ENCODE measurements around the gene PABPC1L. TPM values are rescaled to one million over a fixed set of nuclear protein-coding genes. Genes with fewer than 3 reads are reported as not detected.
"Not testable (repeated sequence)": the region's sequence is repeated elsewhere in the genome, so short reads cannot be mapped to it uniquely, and the experiment has no call there.

PABPC1L gene
- polyA plus RNA-seq, 4 donors = 7.0 to 28.4 (median 9.6) TPM

DNA sequence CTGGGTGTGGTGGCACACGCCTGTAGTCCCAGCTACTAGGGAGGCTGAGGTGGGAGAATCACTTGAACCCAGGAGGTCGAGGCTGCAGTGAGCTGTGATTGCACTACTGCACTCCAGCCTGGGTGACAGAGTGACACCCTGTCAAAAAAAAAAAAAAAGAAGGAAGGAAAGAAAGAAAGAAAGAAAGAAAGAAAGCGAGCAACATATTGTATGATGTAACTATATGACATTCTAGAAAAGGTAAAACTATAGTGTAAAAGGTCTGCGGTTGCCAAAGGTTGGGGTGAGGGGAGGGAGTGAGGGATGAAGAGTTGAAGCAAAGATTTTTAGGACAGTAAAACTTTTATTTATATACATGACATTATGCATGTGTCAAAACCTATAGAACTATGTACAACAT is 27.5 kb upstream of the PABPC1L start:
- H3K4me1 ChIP-seq (ENCODE audit: control insufficient read depth in 3 of 3, insufficient read depth in 2 of 3, low read depth in 1 of 3, low read length in 2 of 3); DNase-seq; H3K27me3 ChIP-seq (ENCODE audit: control insufficient read depth in 3 of 3, insufficient read depth in 3 of 3, low read length in 3 of 3); FAIRE-seq; H3K4me3 ChIP-seq (ENCODE audit: low read depth in 1 of 3, low read length in 3 of 3); H3K36me3 ChIP-seq (ENCODE audit: control insufficient read depth in 3 of 3, insufficient read depth in 2 of 3, low read depth in 1 of 3, low read length in 3 of 3); H3K9me3 ChIP-seq (ENCODE audit: control insufficient read depth in 2 of 2, insufficient read depth in 1 of 2, low read depth in 1 of 2, low read length in 1 of 2); H3K27ac ChIP-seq (ENCODE audit: low read depth in 1 of 3, low read length in 2 of 3): not testable (repeated sequence)
- 87 to 93% (median 90%) methylated on average over 4 of the region's 4 CpGs for WGBS, 3 donors

DNA sequence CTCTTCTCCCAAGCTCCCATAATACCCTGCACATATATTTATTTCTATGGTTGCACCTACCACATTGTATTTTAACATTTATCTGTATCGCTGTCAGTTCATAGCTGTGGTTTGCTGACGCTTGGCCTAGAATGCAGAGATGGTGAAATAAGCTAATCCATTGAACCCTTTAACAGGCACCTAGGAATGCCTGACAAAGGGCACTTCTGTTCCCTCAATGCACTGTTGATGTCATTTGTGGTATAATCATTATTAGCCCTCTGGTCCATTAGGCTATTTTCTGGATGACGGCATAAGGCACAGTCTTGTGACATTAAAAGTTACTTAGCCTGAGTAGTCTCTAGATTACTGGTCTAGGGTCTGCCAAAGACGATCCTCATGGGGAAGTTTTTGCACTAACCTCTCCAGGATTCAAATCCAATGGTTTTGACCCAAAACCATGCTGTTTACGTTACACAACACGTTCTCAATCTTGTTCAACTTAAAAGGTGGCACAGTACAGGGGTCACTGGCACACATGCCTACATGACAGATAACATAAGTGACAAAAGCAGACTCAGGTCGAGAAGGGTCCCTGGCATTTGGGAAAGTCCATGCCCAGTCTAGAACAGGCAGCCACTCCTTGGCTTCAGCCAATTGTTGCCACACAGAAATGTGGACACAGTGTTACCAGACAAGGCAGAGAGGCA is 26.5 kb upstream of the PABPC1L start:
- Histone ChIP-seq H3K4me3 (ENCODE audit: low read depth in 1 of 3, low read length in 3 of 3) (no peak overlapping the region), H3K36me3 (ENCODE audit: control insufficient read depth in 3 of 3, insufficient read depth in 2 of 3, low read depth in 1 of 3, low read length in 3 of 3) (no peaks in the 10 kb centered on the region), H3K27me3 (ENCODE audit: control insufficient read depth in 3 of 3, insufficient read depth in 3 of 3, low read length in 3 of 3) (no peaks in the 10 kb centered on the region), H3K9me3 (ENCODE audit: control insufficient read depth in 2 of 2, insufficient read depth in 1 of 2, low read depth in 1 of 2, low read length in 1 of 2) (no peaks in the 10 kb centered on the region), H3K4me1 (ENCODE audit: control insufficient read depth in 3 of 3, insufficient read depth in 2 of 3, low read depth in 1 of 3, low read length in 2 of 3) (peaks cover 2 to 6% (median 2%) of the 10 kb centered on the region in 3 donors), H3K27ac (ENCODE audit: low read depth in 1 of 3, low read length in 2 of 3) (no peak overlapping the region)
- FAIRE-seq (no peak), DNase-seq (no peak)
- WGBS, 3 donors = 86 to 92% (median 90%) methylated on average over 7 of the region's 7 CpGs

DNA sequence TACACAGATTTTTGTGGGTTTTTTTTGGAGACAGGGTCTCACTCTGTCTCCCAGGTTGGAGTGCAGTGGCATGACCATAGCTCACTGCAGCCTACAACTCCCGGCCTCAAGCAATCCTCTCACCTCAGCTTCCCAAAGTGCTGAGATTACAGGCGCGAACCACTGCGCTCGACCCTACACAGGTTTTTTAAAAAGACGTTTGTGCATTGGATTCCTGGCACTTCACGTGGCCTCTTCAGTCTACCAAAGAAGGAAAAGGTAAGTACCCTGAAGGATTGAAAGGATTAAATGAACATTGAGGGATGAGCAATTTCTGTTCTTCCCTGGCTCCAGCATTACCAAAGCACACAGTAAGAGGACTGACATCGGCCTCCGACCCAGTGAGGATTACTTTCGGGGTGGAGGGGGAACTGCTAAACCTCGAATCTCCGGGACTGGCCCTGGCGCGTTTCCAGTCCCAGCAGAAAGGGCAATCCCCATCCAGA is 24.9 kb upstream of the PABPC1L start:
- H3K9me3 ChIP-seq (ENCODE audit: control insufficient read depth in 2 of 2, insufficient read depth in 1 of 2, low read depth in 1 of 2, low read length in 1 of 2) = no peaks in the 10 kb centered on the region
- H3K27me3 ChIP-seq (ENCODE audit: control insufficient read depth in 3 of 3, insufficient read depth in 3 of 3, low read length in 3 of 3) = no peaks in the 10 kb centered on the region
- peaks cover 2 to 6% (median 4%) of the 10 kb centered on the region in 3 donors for H3K4me1 ChIP-seq (ENCODE audit: control insufficient read depth in 3 of 3, insufficient read depth in 2 of 3, low read depth in 1 of 3, low read length in 2 of 3)
- FAIRE-seq (no peak), DNase-seq (no peak)
- H3K27ac ChIP-seq (ENCODE audit: low read depth in 1 of 3, low read length in 2 of 3) = peak overlapping the region; percentile 34 to 74 (median 44)
- H3K36me3 ChIP-seq (ENCODE audit: control insufficient read depth in 3 of 3, insufficient read depth in 2 of 3, low read depth in 1 of 3, low read length in 3 of 3) = peaks cover 0 to 2% (median 0%) of the 10 kb centered on the region in 3 donors
- 7 to 15% (median 9%) methylated on average over 14 of the region's 14 CpGs for WGBS, 3 donors
- H3K4me3 ChIP-seq (ENCODE audit: low read depth in 1 of 3, low read length in 3 of 3) = peak overlapping the region; percentile 90 to 92 (median 91)

DNA sequence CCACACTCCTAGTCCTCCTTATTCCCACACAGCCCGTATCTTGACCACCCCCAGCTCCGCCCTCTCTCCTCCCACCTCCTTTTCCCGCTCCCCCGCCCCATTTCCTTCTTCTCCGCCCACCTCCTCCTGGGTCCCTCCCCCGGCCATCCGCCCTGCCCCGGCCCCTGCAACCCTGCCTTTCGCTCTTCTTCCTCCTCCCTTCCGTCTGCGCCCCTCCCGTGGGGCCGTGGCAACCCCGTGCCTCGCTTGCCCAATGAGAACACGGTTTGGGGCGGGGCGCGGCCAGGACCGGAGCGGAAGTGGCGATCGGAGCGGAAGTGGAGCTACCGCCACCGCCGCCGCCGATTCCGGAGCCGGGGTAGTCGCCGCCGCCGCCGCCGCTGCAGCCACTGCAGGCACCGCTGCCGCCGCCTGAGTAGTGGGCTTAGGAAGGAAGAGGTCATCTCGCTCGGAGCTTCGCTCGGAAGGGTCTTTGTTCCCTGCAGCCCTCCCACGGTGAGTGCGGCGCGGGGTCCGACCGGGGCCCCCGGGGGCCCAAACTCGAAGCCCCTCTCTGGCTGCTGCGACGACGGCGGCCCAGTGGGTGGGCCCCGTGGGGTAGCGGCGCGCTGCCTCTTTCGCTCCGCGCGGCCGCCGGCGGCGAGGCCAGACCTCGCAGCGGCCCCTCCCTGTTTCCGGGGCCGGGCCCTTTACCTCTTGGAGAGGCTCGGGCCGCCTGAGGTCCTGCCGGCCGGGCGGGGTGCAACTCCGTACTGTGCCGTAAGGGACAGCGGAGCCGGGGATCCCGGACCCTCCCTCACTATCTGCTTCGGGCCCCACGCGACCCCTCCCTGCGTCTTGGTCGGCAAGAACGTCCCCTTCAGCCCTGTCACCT is 24.2 kb upstream of the PABPC1L start, which contains the start of gene YWHAB:
Gene YWHAB, plus strand, starts transcription at position 314 of the 874 bp plus-strand sequence. CDS start 15,829 bp downstream, outside the sequence.
- WGBS, 3 donors = 0 to 1% (median 1%) methylated on average over 71 to 88 of the region's 88 CpGs
- Histone ChIP-seq H3K27me3 (ENCODE audit: control insufficient read depth in 3 of 3, insufficient read depth in 3 of 3, low read length in 3 of 3) (no peaks in the 10 kb centered on the region), H3K4me1 (ENCODE audit: control insufficient read depth in 3 of 3, insufficient read depth in 2 of 3, low read depth in 1 of 3, low read length in 2 of 3) (peaks cover 2 to 6% (median 4%) of the 10 kb centered on the region in 3 donors), H3K27ac (ENCODE audit: low read depth in 1 of 3, low read length in 2 of 3) (peak within 1 kb of the TSS; percentile 92 to 98 (median 92)), H3K9me3 (ENCODE audit: control insufficient read depth in 2 of 2, insufficient read depth in 1 of 2, low read depth in 1 of 2, low read length in 1 of 2) (no peaks in the 10 kb centered on the region), H3K36me3 (ENCODE audit: control insufficient read depth in 3 of 3, insufficient read depth in 2 of 3, low read depth in 1 of 3, low read length in 3 of 3) (peaks cover 0 to 2% (median 0%) of the 10 kb centered on the region in 3 donors), H3K4me3 (ENCODE audit: low read depth in 1 of 3, low read length in 3 of 3) (peak within 1 kb of the TSS; percentile 90 to 92 (median 91))
- no peak for FAIRE-seq
- DNase-seq = peak; percentile 99

DNA sequence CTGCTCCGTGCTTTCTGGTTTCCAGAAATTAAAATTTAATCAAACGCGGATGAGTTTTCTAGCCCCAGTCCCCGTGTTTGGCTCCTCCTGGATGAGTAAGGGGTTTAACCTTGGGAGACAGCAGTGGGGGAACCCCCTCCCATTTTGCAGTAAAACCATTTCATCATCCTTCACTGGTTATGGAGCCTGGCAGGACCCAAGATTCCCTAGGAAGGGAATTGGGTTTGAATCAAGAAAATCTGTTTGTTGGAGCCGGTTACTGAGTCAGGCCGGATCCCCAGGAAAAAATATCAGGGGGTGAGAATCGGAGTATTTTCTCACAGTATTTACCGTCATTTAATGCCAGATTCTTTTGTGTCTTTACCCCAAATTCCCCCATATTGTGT is 23.6 kb upstream of the PABPC1L start:
- DNase-seq = no peak
- peaks cover 0 to 2% (median 0%) of the 10 kb centered on the region in 3 donors for H3K36me3 ChIP-seq (ENCODE audit: control insufficient read depth in 3 of 3, insufficient read depth in 2 of 3, low read depth in 1 of 3, low read length in 3 of 3)
- H3K9me3 ChIP-seq (ENCODE audit: control insufficient read depth in 2 of 2, insufficient read depth in 1 of 2, low read depth in 1 of 2, low read length in 1 of 2) = no peaks in the 10 kb centered on the region
- 0 to 1% (median 0%) methylated on average over 8 of the region's 8 CpGs for WGBS, 3 donors
- H3K4me3 ChIP-seq (ENCODE audit: low read depth in 1 of 3, low read length in 3 of 3) = peak overlapping the region; percentile 90 to 92 (median 91)
- H3K4me1 ChIP-seq (ENCODE audit: control insufficient read depth in 3 of 3, insufficient read depth in 2 of 3, low read depth in 1 of 3, low read length in 2 of 3) = peaks cover 2 to 6% (median 5%) of the 10 kb centered on the region in 3 donors
- H3K27me3 ChIP-seq (ENCODE audit: control insufficient read depth in 3 of 3, insufficient read depth in 3 of 3, low read length in 3 of 3) = no peaks in the 10 kb centered on the region
- no peak for FAIRE-seq
- H3K27ac ChIP-seq (ENCODE audit: low read depth in 1 of 3, low read length in 2 of 3) = peak overlapping the region; percentile 92 to 98 (median 92)

DNA sequence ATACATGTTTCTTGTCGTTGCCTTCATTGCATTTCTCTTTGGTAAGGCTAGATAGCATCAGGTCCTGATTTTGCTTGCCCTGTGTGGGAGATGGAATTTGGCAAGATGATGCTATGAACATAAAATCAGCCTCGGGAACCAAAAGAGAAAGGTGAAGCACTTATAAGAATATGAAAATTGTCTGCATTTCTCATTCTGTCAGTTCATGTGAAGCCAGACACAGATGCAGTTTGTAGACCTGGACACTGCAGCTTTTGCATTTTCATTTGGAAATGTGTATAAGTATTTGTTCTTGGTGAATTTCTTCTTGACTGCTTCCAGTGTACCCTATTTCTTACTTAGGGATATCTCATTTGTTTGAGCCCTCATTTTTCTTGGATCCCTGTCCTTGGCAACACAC is 23.0 kb upstream of the PABPC1L start:
- H3K4me3 ChIP-seq (ENCODE audit: low read depth in 1 of 3, low read length in 3 of 3) = peak overlapping the region in 2 of 3 donors; percentile 90 to 91
- peaks cover 0 to 2% (median 0%) of the 10 kb centered on the region in 3 donors for H3K36me3 ChIP-seq (ENCODE audit: control insufficient read depth in 3 of 3, insufficient read depth in 2 of 3, low read depth in 1 of 3, low read length in 3 of 3)
- 0 to 1% (median 0%) methylated on average over 2 of the region's 2 CpGs for WGBS, 3 donors
- no peak for DNase-seq
- H3K4me1 ChIP-seq (ENCODE audit: control insufficient read depth in 3 of 3, insufficient read depth in 2 of 3, low read depth in 1 of 3, low read length in 2 of 3) = peaks cover 2 to 8% (median 6%) of the 10 kb centered on the region in 3 donors
- H3K27me3 ChIP-seq (ENCODE audit: control insufficient read depth in 3 of 3, insufficient read depth in 3 of 3, low read length in 3 of 3) = no peaks in the 10 kb centered on the region
- H3K9me3 ChIP-seq (ENCODE audit: control insufficient read depth in 2 of 2, insufficient read depth in 1 of 2, low read depth in 1 of 2, low read length in 1 of 2) = no peaks in the 10 kb centered on the region
- peak overlapping the region in 1 of 3 donors; percentile 98 for H3K27ac ChIP-seq (ENCODE audit: low read depth in 1 of 3, low read length in 2 of 3)
- no peak for FAIRE-seq

DNA sequence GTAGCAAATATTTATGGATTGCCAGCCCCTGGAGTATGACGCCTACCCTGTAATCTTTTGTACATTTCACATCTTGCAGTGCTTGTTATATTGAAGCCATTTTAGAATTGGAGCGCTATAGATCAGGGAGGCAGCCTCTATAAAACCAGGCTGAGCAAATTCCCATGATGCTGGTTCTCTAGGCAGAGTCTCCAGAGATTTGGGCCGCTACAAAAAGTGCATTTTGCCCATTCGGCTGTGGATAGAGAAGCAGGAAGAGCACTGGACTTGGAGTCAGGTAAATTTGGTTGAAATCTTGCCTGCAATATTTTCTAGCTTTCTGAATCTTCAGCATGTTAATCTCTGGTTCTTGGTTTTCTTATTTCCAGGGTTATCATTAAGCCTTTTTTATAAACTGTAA is 22.4 kb upstream of the PABPC1L start:
- no peak for DNase-seq
- 38 to 61% (median 51%) methylated on average over 4 of the region's 4 CpGs for WGBS, 3 donors
- Histone ChIP-seq H3K4me1 (ENCODE audit: control insufficient read depth in 3 of 3, insufficient read depth in 2 of 3, low read depth in 1 of 3, low read length in 2 of 3) (peaks cover 2 to 8% (median 6%) of the 10 kb centered on the region in 3 donors), H3K36me3 (ENCODE audit: control insufficient read depth in 3 of 3, insufficient read depth in 2 of 3, low read depth in 1 of 3, low read length in 3 of 3) (peaks cover 0 to 2% (median 0%) of the 10 kb centered on the region in 3 donors), H3K4me3 (ENCODE audit: low read depth in 1 of 3, low read length in 3 of 3) (peak overlapping the region in 2 of 3 donors; percentile 90 to 91), H3K27me3 (ENCODE audit: control insufficient read depth in 3 of 3, insufficient read depth in 3 of 3, low read length in 3 of 3) (no peaks in the 10 kb centered on the region), H3K9me3 (ENCODE audit: control insufficient read depth in 2 of 2, insufficient read depth in 1 of 2, low read depth in 1 of 2, low read length in 1 of 2) (no peaks in the 10 kb centered on the region), H3K27ac (ENCODE audit: low read depth in 1 of 3, low read length in 2 of 3) (no peak overlapping the region)
- FAIRE-seq = no peak

All from small intestine (tissue), 7 donors.